ENCODE measurements around the gene L3MBTL3.

GRCh38 chr6:130167655-130168054 lies 149.3 kb downstream of the L3MBTL3 start:
- no peak for TF ChIP-seq CTCF (conservative IDR thresholded peaks at IDR 0.05; ENCODE audit: low read depth, low read length)
- TF ChIP-seq EZH2phosphoT487 (IDR thresholded peaks at IDR 0.05; ENCODE audit: borderline replicate concordance, low read length): no peak
- TF ChIP-seq EZH2 (IDR thresholded peaks at IDR 0.05; ENCODE audit: low read length, unreplicated experiment): no peak
